GM21737 (cell line): Measurements from ENCODE around the gene ERV3-1.
"Not testable (repeated sequence)": the region's sequence is repeated elsewhere in the genome, so short reads cannot be mapped to it uniquely, and the experiment has no call there.

ENCODE experiments used
- ATAC-seq: cut with Tn5 transposase; IDR thresholded peaks from one replicate; pipeline ENCODE4 v1.9.1; 2021; ENCODE audit warnings: mild to moderate bottlenecking, moderate library complexity; ENCODE audit not compliant: unreplicated experiment

The ERV3-1 gene, protein sequence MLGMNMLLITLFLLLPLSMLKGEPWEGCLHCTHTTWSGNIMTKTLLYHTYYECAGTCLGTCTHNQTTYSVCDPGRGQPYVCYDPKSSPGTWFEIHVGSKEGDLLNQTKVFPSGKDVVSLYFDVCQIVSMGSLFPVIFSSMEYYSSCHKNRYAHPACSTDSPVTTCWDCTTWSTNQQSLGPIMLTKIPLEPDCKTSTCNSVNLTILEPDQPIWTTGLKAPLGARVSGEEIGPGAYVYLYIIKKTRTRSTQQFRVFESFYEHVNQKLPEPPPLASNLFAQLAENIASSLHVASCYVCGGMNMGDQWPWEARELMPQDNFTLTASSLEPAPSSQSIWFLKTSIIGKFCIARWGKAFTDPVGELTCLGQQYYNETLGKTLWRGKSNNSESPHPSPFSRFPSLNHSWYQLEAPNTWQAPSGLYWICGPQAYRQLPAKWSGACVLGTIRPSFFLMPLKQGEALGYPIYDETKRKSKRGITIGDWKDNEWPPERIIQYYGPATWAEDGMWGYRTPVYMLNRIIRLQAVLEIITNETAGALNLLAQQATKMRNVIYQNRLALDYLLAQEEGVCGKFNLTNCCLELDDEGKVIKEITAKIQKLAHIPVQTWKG

DNA sequence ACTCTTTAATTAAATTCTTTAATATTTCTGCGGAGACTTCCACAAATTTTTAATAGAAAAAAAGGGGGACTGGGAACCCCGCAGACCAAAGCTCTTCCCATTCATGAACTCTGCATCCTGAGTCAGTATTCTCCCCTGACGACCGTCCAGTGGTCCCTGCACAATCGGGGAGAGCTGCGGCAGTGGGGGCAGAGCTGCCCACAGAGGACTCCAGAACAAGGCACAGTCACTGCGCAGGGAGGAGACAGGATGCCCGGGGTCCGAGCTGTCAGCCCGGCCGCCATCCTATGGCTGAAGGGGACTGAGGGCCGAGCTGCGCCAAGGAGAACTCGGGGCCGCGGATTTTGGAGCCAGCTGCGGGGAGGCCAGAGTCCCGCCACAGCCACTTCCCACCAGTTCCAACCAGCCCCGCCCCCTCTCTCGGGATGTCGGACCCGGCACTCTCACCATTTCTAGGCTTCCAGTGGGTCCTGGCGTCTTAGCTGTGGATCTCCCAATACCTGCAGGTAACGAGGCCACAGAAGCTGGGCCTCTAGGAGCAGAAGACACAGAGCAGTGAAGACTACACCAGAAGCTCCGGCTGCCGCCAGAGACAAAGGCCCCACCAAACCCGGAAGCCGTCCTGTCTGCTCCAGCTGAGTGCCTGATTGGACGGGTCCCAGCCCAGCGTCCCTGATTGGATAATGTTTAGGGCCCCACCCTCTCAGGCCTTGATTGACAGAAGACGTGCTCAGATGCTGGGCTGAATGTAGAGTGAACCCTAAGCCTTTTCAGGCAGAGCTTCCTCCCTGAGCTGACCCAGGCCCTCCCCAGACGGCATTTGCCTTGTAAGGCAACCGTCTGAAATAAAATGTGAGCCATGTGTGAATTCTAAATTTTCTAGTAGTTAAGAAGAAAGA is at the start of gene ERV3-1:
Gene ERV3-1, minus strand, starts transcription at position 594 of the 899 bp plus-strand sequence. CDS start 13,661 bp downstream, outside the sequence.
- peak; percentile 100 for ATAC-seq

DNA sequence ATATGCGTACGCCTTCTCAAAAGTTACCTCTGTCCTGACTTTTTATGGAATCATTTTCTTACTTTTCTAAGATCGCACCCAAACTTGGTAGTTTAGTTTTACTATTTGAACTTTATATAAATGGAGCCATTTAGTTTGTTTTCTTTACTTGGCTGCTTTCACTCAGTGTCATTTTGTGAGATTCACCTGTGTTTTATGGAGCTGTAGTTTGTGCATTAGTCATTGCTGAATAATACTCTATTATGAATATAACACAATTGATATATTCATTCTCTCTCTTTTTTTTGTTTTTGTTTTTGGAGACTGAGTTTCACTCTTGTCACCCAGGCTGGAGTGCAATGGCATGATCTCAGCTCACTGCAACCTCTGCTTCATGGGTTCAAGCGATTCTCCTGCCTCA is 49.3 kb upstream of the ERV3-1 start:
- ATAC-seq = not testable (repeated sequence)

DNA sequence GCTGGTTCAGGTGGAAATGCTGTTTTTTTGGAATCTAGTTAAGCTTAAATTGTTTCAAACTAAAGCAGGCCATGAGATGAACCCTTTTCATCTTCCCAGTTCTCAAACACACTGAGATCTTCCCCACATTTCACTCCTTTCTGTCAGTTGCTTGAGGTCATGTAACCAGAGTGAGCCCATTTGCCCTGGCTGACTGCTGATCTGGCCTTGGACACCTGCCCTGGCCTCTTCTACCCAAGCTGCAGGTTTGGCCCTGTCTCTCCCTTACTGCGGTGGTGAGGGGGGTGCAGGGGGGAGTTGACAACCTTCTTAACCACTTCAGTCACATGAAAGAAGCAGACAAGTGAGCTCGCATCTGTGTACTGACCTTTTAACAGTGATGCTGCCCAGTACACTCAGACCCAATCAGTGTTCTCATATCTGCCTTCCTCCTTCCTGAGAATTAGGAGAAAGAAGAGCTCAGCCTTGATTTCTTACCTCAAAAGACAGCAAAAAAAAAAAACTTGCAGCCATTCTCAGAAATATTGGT is 48.0 kb upstream of the ERV3-1 start:
- not testable (repeated sequence) for ATAC-seq

DNA sequence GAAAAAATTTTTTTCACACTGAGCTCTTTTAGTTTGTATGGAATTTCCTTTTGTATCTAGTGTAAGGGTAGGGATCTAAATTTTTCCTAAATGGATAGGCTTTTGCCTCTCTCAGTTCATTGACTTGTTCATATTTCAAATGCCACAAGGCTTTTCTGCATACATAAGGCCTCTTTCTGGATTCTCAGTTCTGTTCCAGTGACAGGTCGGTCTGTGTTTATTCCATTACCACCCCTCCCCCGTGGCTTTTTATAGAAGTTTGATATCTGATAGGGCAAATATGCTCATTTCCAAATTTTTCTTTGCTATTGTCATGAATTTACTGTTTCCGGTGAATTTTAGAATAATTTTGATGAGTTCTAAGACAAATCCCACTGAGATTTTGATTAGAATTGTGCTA is 45.2 kb upstream of the ERV3-1 start:
- not testable (repeated sequence) for ATAC-seq

DNA sequence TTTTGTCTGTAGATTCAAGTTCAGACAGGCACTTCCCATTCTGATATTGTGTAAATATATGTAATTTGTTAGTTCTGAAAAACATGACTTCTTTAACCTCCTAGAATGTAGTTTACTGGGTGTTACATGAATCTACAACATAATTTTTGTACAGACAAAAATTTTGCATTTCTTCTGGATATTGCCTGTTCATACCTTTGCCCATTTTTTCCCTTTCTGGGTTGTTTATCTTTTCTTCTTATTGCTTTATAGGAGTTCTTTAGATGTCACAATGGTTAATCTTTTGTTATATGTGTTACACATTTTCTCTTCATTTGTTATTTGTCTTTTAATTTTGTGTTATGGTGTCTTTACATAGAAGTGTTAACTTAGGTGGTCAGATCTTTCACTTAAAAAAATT is 44.7 kb upstream of the ERV3-1 start:
- not testable (repeated sequence) for ATAC-seq

DNA sequence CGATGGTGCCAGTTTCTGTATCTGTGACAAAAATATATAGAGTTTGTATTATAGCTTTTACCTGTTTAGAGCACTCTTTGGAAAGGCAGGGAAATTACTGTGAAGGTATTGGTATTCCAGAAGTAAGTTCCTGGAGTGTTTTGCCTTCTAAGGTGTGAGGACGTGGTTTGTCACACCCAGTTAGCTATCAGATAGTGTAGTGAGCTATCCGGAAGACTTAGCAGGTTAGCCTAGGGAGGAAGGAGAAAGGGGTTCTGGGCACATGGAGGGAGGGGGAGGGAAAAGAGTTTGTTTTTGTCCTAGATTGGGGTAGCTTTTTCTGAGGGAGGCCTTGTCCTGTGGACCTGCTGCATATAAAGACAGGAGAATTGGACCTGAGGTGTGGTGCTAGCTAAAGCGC is 39.8 kb upstream of the ERV3-1 start:
- ATAC-seq = not testable (repeated sequence)

DNA sequence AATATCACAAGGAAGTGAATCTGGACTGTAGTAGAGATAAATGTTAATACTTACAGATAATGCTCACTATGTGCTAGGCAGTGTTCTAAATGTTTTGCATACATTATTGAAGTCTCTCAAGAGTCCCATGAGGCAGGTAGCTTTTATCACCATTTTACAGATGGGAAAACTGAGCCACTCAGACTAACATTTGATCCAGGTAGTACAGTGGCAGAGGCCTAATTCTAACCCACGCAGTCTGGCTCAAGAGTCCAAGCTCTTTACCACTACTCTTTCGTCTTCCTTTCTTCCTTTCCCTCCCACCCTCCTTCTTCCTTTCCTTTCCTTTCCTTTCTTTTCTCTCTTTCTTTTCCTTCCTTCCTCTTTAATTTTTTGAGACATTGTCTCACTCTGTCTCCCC is 39.1 kb upstream of the ERV3-1 start:
- not testable (repeated sequence) for ATAC-seq

DNA sequence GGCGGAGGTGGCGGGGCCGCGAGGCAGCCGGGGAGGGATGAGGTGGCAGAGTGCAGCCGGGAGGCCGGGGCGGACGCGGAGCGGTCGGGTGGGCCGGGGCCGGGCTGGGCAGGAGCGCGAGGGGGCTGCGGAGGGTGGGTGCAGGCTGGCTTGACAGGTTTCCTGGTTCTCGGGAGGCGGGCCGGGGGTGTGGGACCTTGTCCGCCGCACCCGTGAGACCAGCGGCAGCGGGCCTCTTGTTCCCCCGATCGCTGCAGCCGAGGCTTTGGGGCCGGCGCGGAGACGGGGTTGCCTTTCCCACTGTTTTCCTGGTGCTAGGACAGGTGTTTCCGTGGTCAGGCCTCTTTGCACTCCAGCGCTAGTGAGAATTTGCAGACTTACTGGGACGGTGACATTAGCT is 32.3 kb upstream of the ERV3-1 start:
- ATAC-seq = peak; percentile 11

DNA sequence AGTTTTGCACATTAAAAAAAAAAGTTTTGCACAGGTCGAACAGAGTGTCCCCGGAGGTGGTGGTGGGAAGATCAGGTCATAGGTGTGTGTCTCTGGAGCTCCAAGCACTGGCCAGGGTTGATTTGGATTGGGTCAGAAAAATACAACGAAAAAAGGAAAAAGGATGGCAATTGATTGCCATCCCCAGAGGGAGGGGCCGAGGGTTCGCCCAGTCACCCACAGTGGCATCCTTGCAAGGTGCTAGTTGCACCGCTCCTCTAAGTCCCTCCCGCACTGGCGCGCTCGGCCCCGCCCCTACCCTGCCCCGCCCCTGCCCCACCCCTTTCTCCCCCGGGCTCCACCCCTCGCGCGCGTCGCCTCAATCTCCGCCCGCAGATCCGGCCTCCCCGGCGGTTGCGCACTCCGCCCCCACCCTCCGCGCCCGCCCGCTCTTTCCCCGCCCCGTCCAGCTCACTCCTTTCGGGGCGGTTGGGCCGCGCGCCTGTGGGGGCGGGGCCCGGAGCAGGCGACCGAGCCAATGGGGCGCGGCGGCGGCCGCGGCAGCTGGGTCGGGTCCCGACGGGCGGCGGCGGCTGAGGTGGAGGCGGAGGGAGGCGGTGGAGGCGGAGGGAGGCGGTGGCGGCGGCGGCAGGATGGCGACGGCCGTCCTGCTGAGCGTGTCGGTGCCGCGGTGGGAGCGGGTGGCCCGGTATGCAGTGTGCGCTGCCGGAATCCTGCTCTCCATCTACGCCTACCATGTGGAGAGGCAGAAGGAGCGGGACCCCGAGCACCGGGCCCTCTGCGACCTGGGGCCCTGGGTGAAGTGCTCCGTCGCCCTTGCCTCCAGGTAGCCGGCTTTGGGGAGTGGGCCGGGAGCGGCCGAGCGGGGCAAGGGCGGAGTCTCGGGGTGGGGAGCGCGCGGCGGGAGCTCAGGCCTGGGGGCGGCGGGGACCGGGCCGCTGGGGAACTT is 31.5 kb upstream of the ERV3-1 start:
- ATAC-seq = peak; percentile 87

DNA sequence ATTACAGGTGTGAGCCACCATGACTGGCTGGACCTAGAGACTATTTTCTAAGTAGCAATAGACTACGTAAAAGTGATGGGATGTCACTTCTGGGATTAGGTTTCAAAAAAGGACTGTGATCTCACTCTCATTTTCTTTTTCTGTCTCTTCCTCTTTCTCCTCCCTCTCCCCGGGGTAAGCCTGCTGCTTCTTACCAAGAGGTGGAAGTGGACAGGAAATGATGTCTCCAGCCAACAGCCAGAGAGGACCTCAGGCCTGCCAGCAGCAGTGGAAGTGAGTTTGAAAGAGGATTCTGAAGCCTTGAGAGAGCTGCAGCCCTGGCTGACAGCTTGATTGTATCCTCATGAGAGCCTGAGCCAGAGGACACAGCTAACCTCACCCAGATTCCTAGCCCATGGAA is 30.0 kb upstream of the ERV3-1 start:
- ATAC-seq = not testable (repeated sequence)

DNA sequence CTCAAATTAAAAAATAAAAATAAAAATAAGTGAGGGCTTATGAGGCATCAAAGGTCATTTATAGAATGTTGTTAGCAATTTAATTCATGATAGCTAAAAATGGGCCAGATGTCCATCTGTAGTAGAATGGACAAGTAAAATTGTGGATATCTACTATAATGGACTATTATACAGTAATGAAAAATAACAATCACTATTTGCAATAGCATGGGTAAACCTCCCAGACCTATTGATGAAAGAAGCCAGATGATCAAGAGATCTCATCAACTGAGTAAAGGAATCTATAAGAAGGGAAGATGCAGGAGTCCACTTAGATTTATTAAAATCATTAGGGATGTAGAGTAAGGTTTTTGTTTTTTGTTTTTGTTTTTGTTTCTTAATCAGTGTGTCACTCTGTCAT is 29.0 kb upstream of the ERV3-1 start:
- ATAC-seq = not testable (repeated sequence)

DNA sequence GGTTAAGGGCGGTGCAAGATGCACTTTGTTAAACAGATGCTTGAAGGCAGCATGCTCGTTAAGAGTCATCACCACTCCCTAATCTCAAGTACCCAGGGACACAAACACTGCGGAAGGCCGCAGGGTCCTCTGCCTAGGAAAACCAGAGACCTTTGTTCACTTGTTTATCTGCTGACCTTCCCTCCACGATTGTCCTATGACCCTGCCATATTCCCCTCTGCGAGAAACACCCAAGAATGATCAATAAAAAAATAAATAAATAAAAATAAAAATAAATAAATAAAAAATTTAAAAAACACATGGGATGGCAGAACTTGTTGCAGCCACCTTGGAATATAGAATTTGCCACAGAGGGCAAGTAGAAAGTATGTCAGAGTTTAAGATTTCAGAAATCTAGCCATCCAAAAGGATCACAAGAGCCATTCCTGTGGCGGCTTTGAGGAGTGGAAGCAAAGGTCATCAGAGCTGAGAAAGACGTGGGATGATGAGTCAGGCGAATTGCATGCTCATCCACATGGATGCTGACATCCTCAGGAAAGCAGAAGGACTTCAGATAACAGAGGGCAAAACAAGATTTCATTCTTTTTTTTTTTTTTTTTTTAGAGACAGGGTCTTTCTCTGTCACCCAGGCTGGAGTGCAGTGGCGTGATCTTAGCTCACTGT is 27.8 kb upstream of the ERV3-1 start:
- not testable (repeated sequence) for ATAC-seq

DNA sequence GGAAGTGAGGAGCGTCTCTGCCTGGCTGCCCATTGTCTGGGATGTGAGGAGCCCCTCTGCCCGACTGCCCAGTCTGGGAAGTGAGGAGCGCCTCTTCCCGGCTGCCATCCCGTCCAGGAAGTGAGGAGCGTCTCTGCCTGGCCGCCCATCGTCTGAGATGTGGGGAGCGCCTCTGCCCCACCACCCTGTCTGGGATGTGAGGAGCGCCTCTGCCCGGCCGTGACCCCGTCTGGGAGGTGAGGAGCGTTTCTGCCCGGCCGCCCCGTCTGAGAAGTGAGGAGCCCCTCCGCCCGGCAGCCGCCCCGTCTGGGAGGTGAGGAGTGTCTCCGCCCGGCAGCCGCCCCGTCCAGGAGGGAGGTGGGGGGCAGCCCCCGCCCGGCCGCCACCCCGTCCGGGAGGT is 26.9 kb upstream of the ERV3-1 start:
- not testable (repeated sequence) for ATAC-seq

DNA sequence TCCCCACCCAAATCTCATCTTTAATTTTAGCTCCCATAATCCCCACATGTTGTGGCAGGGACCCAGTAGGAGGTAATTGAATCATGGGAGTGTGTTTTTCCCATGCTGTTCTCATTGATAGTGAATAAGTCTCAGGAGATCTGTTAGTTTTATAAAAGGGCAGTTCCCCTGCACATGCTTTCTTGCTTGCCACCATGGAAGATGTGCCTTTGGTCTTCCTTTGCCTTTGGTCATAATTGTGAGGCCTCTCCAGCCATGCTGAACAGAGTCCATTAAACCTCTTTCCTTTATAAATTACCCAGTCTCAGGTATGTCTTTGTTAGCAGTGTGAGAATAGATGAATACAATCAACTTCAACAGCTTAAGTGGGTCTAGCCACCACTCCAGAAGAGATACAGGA is 18.5 kb upstream of the ERV3-1 start:
- not testable (repeated sequence) for ATAC-seq

DNA sequence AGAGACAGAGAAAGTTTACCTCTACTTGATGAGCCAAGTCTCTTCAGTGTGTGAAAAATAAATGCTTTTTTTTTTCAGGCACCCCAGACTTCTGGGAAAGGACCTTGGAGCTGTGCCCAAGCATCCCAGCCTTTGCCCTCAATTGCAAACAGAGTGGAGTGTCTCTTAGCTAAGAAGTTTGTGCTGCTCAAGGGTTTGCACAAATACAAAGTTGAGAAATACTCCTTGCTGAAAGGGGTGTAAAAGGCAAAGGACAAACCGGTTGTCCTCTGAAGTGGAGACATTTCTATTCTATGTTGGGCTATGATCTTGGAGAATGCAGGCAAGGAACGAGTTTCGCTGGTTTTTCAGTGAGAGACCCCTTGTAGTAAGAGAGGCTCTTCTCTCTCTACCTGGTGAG is 14.5 kb upstream of the ERV3-1 start:
- ATAC-seq = not testable (repeated sequence)

DNA sequence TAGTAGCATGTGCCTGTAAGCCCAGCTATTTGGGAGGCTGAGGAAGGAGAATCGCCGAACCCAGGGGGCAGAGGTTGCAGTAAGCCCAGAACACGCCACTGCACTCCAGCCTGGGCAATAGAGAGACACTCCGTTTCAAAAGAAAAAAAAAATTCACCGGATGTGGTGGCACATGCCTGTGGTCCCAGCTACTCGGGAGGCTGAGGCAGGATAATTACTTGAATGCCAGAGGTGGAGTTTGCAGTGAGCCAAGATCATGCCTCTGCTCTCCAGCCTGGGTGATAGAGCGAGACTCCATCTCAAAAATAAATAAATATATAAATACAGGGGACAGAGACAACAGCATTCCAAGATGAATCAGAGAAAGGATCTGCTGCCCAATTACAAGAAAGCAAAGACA is 3.4 kb upstream of the ERV3-1 start:
- ATAC-seq = not testable (repeated sequence)

DNA sequence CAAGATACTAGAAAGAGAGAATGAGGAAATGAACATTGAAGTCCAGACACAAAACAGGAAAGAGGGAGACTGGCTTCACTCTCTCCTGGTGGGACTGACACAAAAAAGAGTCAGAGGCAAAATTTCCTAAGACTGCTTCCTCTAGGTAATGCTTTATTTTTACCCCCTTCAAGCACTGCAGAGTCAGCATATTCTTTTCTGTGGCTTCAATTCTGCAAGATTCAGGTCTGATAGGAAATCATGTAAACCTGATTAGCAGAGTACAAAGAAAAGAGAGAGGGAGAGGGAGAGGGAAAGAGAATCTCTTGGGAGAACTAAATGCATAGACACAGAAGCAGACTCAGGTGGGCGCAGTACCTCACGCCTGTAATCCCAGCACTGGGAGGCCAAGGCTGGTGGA is 2.9 kb upstream of the ERV3-1 start:
- ATAC-seq = not testable (repeated sequence)

DNA sequence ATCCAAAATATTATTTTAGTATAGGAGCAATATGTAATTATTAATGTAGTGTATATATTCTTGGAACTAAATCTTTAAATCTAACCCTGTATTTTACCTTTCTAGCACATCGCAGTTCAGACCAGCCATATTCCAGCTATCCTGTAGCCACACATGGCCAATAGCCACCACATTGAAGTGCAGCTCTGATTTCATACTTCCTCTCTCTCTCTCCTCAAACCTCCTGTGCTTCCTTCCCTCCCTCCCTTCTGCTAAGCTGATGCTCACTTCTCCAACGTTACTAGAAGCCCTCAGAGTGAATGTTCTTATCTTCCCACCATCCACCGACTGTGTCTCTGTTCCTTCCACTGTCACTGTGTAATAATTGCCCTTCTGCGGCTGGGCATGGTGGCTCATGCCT is 549 bp upstream of the ERV3-1 start:
- ATAC-seq = not testable (repeated sequence)

DNA sequence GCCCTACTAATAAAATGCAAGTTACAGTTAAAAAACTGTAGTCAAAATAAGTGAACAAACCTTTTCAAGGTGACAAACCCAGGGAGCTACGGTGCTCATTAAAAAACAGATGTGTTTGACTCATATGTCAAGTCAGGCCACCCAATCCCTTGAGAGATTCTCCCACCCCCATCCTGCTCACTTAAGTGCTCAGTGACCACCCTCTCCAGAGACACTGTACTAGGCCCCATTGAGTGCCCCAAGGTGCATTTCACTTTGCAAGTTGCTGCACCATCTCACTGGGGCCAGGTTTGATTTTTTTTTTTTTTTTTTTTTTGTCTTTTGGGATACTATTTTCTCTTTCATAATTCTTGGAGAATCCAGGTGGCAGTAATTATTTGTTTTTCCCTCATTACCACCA is 1.9 kb downstream of the ERV3-1 start:
- no peak for ATAC-seq
